Stimulated activated naive CD4-positive, alpha-beta T cell treated with Interleukin-2 at 50 U/mL for 16 hours (primary cell): ENCODE measurements around the gene SLC8A1.

Experiments
- DNase-seq: peaks from one replicate; lab custom pipeline; 2025; lab: John Stamatoyannopoulos, UW

Gene SLC8A1

DNA sequence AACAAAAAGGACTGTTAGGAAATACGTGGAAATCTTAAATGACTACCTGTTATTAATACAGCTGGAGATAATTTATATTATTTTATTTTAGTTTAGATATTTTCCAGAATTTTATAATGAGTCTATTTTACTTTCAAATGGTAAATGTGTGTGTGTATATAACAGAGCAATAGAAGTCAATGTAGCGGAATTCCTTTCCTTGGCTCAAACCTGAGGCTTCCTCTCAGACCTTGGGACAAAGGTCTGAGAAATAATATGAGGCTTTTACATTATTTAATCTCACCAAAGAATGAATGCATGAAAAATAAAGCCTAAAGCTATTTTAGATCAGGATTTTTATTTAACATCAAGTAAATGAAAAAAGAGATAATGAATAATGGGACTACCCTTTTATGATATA, 65.7 kb downstream of the SLC8A1 start:
- DNase-seq: no peak

- DNase-seq: no peak
These were observed 67.2 kb downstream of the SLC8A1 start for GRCh38 chr2:40384714-40385113.

GRCh38 chr2:40384233-40384632, 67.7 kb downstream of the SLC8A1 start:
- no peak for DNase-seq

DNA sequence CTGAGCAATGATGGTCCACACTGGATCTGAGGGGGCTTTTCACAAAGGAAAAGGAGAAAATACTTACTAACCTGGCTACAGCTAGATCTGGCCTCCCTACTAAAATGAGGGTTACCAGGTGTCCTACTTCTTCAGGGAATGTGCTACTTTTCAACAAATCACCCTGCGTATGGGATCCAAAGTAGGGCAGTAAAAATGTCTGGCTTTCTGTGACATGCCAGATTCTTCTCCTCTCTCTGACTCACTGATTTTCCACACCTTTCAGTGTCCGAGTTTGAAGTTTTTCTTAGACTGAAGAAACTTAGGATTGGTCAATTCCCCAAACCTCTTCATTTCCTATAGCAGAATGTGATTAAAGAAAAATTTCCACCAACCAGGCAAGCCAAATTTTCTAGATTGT, 71.2 kb downstream of the SLC8A1 start:
- no peak for DNase-seq

GRCh38 chr2:40380041-40380440, 71.8 kb downstream of the SLC8A1 start:
- DNase-seq: no peak

GRCh38 chr2:40374543-40375240, 77.2 kb downstream of the SLC8A1 start:
- no peak for DNase-seq

DNA sequence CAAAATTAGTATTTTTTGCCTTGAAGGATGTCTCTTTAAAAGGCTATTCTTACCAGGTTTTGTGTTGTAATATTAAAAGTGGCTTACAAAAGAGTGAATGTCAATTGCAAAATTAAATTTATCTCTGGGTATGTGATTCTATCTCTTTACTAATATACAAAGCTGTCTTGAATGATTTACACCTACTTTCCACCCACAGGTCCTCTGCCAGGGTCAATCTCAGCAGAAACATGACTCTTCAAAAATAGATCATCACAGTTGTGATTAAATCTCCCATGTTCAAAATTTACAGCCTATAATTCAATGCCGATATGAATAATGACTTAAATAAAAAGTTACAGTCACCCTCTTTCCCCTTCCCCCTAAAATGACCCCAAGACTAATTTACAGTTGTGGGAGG, 78.8 kb downstream of the SLC8A1 start:
- DNase-seq: no peak

GRCh38 chr2:40372283-40372985, 79.5 kb downstream of the SLC8A1 start:
- no peak for DNase-seq

DNA sequence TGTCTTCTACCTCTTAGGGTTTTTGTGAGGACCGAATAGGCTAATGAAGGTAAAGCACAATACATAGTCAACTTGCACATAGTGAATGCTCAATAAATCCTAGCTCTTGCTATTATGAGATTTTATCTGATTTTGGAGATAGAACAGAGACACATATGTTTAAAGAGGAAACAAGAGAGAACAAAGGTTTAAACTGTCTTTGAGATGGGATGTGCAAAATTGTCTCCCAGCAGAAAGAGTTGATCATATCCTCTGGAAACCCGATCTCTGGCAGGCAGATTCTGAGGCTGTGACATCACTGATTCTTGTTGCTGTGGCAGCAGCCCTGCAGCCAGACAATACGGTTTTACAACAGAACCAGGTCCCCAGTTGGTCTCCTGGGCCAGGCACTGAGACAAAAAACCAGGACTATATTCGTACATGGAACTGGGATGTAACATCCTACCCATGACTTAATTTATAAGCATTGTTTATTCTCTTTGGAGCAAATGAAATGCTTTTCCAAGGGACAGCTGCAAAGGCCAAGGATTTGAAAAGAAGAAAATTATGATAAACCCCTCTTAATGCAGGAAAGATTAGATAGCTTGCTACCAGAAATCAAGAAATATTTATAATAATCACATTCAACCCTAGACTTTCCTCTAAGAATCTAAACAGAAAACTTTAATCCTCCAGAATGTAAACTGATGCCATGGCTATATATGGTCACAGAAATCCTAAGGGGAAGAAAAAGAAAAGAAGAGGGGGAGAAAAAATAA, 80.2 kb downstream of the SLC8A1 start:
- DNase-seq: no peak

GRCh38 chr2:40370007-40370395, 81.9 kb downstream of the SLC8A1 start:
- DNase-seq: no peak

DNA sequence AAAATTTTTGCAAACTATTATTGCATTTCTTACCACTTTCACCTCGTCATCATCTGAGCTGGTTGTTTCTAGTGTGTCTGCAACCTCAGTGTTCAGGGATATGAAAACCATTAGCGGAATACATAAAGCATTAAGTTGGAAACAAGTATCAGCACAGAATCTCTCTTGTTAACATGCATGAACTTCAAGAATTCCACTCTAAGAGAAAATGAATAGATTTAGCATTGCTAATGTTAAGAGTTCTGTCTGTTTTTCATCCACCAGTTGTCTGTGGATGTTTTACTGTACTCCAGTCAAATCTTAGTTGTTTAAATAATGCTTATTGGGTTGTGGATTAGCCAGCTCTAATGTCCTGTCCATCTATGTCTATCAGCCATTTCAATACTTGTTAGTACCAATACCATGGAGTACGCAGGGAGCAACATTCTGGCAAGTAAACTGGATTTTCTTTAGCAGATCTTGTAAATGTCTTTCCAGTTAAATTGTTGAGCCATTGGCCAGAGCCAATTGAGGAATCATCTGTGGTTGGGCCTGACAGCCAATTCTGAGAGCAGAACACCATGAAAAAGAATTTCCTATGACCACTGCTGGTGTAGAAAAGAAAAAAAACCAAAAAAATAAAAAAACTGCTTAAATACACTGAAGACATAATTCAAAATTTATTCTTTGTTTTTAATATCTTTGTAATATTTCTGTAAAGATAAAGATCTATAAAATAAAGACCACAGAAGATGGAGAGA, 82.5 kb downstream of the SLC8A1 start:
- DNase-seq: no peak

GRCh38 chr2:40367652-40368051, 84.2 kb downstream of the SLC8A1 start:
- no peak for DNase-seq

DNA sequence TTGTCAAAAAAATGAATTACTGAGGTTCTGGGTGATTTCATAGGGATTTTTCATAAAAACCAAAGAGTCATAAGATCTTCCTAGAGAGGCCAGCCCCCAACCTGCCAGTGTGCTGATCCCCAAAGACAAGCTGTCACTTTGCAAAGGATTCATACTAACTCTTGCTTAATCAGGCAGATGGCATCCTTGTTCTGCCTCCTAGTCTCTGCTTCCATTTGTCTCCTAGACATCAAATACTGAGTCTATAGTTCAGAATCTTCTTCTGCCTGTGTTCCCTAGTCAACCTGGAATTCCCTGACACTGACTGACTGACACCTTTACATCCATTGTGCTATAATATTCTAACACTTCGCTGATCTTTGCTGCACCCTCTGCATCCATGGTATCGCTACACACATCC, 84.9 kb downstream of the SLC8A1 start:
- DNase-seq: no peak

DNA sequence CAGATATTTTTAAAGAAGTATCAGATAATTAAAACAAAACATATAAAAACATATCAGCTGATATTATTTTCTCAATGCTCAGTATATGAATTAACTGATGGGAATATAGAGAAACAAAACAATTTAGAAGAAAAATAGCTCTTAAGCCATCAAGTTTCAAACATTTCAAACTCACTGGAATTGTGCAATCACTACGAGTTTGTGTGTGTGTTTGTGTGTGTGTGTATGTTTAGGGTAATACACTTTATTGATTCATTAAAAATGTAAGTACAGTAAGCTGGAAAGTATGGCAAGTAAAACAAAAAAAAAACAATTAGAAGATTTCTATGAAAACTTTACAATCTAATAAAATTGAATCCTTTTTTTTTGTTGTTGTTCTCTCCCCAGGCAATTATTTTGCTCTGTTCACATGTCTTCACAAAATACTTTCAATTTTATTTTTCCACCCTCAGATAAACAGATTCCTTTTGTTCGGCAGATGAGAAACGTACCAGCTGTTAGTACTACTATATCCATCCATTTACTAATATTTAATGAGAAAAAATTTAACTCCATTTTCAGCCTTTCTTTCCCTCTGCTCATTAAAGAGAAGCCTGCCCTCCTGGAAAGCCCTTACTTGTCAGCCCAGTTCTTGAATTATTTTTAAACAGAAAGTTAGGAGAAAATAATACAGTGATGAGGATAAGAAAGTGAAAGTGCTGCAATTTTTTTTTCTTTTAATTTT, 87.6 kb downstream of the SLC8A1 start:
- DNase-seq: no peak

GRCh38 chr2:40363631-40364030, 88.3 kb downstream of the SLC8A1 start:
- DNase-seq: no peak

GRCh38 chr2:40363231-40363630, 88.7 kb downstream of the SLC8A1 start:
- DNase-seq: no peak

GRCh38 chr2:40361478-40361877, 90.4 kb downstream of the SLC8A1 start:
- no peak for DNase-seq

GRCh38 chr2:40360652-40361051, 91.2 kb downstream of the SLC8A1 start:
- DNase-seq: no peak

DNA sequence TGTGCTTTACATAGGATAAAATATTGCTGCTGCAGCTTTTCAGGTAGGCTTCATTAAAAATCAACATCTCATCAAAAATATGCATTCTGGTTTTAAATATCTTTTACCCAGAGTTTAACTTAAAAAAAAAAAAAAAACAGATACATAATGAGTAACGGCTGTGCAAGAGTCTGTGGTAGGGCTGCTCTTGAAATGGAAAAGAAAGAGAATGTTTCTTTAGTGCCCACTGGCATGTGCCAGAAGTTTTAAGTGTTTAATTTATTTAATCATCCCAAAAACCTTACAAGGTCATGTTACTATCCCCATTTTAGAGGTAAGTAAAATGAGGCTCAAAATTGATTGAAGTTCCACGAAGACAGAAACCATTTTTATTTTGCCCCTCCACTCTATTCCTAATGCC, 92.1 kb downstream of the SLC8A1 start:
- DNase-seq: no peak

GRCh38 chr2:40358783-40359182, 93.1 kb downstream of the SLC8A1 start:
- no peak for DNase-seq

GRCh38 chr2:40357667-40358066, 94.2 kb downstream of the SLC8A1 start:
- no peak for DNase-seq

DNA sequence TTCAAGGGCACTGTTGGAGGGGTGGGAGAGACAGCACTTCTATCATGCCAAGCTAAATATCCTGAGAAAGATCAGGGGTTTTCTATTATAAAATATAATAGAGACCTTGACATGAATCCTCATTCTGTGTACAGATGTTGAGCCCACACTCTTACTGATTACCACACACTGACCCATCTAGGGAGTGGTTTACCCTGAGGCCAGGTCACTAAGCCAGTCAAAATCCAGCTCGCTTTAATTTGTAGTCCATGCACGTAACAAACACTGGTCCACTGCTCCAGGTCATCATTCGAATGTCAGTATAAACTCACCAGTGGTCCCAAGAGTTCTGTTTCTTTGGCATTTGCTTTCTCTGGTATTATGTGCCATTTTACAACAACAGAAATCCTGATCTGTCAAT, 96.4 kb downstream of the SLC8A1 start:
- DNase-seq: no peak
